GM11168 (cell line): ENCODE data around the gene LILRB1.
"Not testable (repeated sequence)": the region's sequence is repeated elsewhere in the genome, so short reads cannot be mapped to it uniquely, and the experiment has no call there.

ENCODE experiments used
- in situ Hi-C: fragments of 300-500 bp; cut with MboI; formaldehyde crosslinking; loops from one replicate; pipeline ENCODE4 v1.12.0; 2022; ENCODE audit warnings: low sequenced_read_pairs; ENCODE audit not compliant: unreplicated experiment

LILRB1 gene

GRCh38 chr19:54630262-54630661, at the start of gene LILRB1:
Gene LILRB1, plus strand, starts transcription at chr19:54630484. Its CDS starts 590 bp downstream, at chr19:54631074.
- in situ Hi-C loops = loop anchor here (5.0 kb wide), 1 partner anchor 353 kb away; no protein-coding TSS in a partner anchor

GRCh38 chr19:54586397-54586796, 43.9 kb upstream of the LILRB1 start:
- in situ Hi-C loops = no loop called here

- in situ Hi-C loops = no loop called here
Observed at GRCh38 chr19:54587026-54587425, 43.3 kb upstream of the LILRB1 start.

- in situ Hi-C loops = not testable (repeated sequence)
Observed at GRCh38 chr19:54593445-54593844, 36.8 kb upstream of the LILRB1 start, which contains the start of gene LILRA1. Gene LILRA1, plus strand, starts transcription at chr19:54593632. Its CDS starts 613 bp downstream, at chr19:54594245.

GRCh38 chr19:54593931-54594626, 36.2 kb upstream of the LILRB1 start:
- in situ Hi-C loops = not testable (repeated sequence)

GRCh38 chr19:54594737-54595136, 35.5 kb upstream of the LILRB1 start:
- in situ Hi-C loops = no loop called here

- in situ Hi-C loops = not testable (repeated sequence)
Observed at GRCh38 chr19:54595680-54596436, 34.4 kb upstream of the LILRB1 start.

GRCh38 chr19:54600212-54600611, 30.1 kb upstream of the LILRB1 start:
- in situ Hi-C loops = no loop called here

GRCh38 chr19:54606230-54606629, 24.1 kb upstream of the LILRB1 start:
- in situ Hi-C loops = no loop called here

- in situ Hi-C loops = no loop called here
Observed at GRCh38 chr19:54606891-54607784, 23.1 kb upstream of the LILRB1 start.

- in situ Hi-C loops = no loop called here
Observed at GRCh38 chr19:54607785-54608150, 22.5 kb upstream of the LILRB1 start.

- in situ Hi-C loops = no loop called here
Observed at GRCh38 chr19:54608205-54608604, 22.1 kb upstream of the LILRB1 start.

GRCh38 chr19:54608792-54609191, 21.5 kb upstream of the LILRB1 start:
- in situ Hi-C loops = no loop called here

GRCh38 chr19:54609356-54609791, 20.9 kb upstream of the LILRB1 start:
- in situ Hi-C loops = no loop called here

- in situ Hi-C loops = no loop called here
Observed at GRCh38 chr19:54612428-54612827, 17.9 kb upstream of the LILRB1 start.

- in situ Hi-C loops = no loop called here
Observed at GRCh38 chr19:54614726-54615125, 15.6 kb upstream of the LILRB1 start.

- in situ Hi-C loops = no loop called here
Observed at GRCh38 chr19:54616057-54616456, 14.2 kb upstream of the LILRB1 start.

GRCh38 chr19:54616821-54617560, 13.3 kb upstream of the LILRB1 start:
- in situ Hi-C loops = no loop called here

GRCh38 chr19:54620464-54620863, 9.8 kb upstream of the LILRB1 start:
- in situ Hi-C loops = no loop called here

- in situ Hi-C loops = no loop called here
Observed at GRCh38 chr19:54622431-54622830, 7.9 kb upstream of the LILRB1 start.
